HepG2 (cell line): ENCODE data around the gene OAF.

Source experiments
- EP300 ChIP-seq, 3 experiments: sonication (generic) in 1 of 3; formaldehyde crosslinking in 1 of 3; IDR thresholded peaks; 2 replicates each; pipeline versions ENCODE4 v1.5.1 to v1.6.1; 2011 to 2020; ENCODE audit warnings: low read depth in 2 of 3, low read length in 2 of 3, borderline replicate concordance in 1 of 3, improper control_type of control experiment in 1 of 3, mild to moderate bottlenecking in 1 of 3, missing genetic modification reagents in 1 of 3, moderate library complexity in 1 of 3
- ZNF143 ChIP-seq: sonication (generic); formaldehyde crosslinking; IDR thresholded peaks from 2 replicates; pipeline ENCODE4 v1.4.0; 2020; ENCODE audit warnings: missing genetic modification reagents

GRCh38 chr11:120168960-120169681, 41.7 kb upstream of the OAF start:
- TF ChIP-seq ZNF143 (CRISPR knock-in tag) (no peak), EP300 (IDR thresholded peaks at IDR 0.05; ENCODE audit: low read depth in 2 of 2, low read length in 2 of 2) (no peak), EP300 (CRISPR knock-in tag; IDR thresholded peaks at IDR 0.05; ENCODE audit: borderline replicate concordance) (no peak)
